Astrocyte (in vitro differentiated cells and primary cell): Measurements from ENCODE around the gene FLNC. TPM values are rescaled to one million over a fixed set of nuclear protein-coding genes. Genes with fewer than 3 reads are reported as not detected.

Experiments
- DNase-seq: peaks from one replicate; pipeline ENCODE4 v3.0.0-alpha.2; 2010; ENCODE audit warnings: low read depth
- FAIRE-seq: peaks from 2 replicates; lab custom pipeline; 2011; peaks lifted over from hg19 to GRCh38; lab: Jason Lieb, UNC
- H2AFZ ChIP-seq: 2 replicates; pipeline ENCODE4 v1.6.0; 2012; ENCODE audit warnings: low read depth, low read length, inconsistent platforms
- H3K27ac ChIP-seq: 2 replicates; pipeline ENCODE4 v1.5.1; 2011; ENCODE audit warnings: low read depth, low read length, inconsistent platforms
- H3K27me3 ChIP-seq: 2 replicates; pipeline ENCODE4 v1.6.0; 2011; ENCODE audit warnings: low read length, inconsistent platforms; ENCODE audit not compliant: insufficient read depth
- H3K36me3 ChIP-seq: 2 replicates; pipeline ENCODE4 v1.5.1; 2011; ENCODE audit warnings: low read length, inconsistent platforms; ENCODE audit not compliant: insufficient read depth
- H3K4me1 ChIP-seq: 2 replicates; pipeline ENCODE4 v1.5.1; 2011; ENCODE audit warnings: low read length, inconsistent platforms; ENCODE audit not compliant: insufficient read depth
- H3K4me2 ChIP-seq: 2 replicates; pipeline ENCODE4 v1.6.0; 2012; ENCODE audit warnings: low read length, inconsistent platforms
- H3K4me3 ChIP-seq: 2 replicates; pipeline ENCODE4 v1.5.1; 2011; ENCODE audit warnings: low read depth, mild to moderate bottlenecking, low read length, inconsistent platforms; ENCODE audit not compliant: insufficient read depth
- H3K79me2 ChIP-seq: 2 replicates; pipeline ENCODE4 v1.6.0; 2012; ENCODE audit warnings: mild to moderate bottlenecking, low read length, inconsistent platforms; ENCODE audit not compliant: insufficient read depth
- H3K9ac ChIP-seq: 2 replicates; pipeline ENCODE4 v1.6.0; 2012; ENCODE audit warnings: mild to moderate bottlenecking, low read length, inconsistent platforms
- H3K9me3 ChIP-seq: 2 replicates; pipeline ENCODE4 v1.5.1; 2012; ENCODE audit warnings: low read depth, mild to moderate bottlenecking, low read length, inconsistent platforms; ENCODE audit not compliant: insufficient read depth
- H4K20me1 ChIP-seq: 2 replicates; pipeline ENCODE4 v1.6.0; 2012; ENCODE audit warnings: low read length, inconsistent platforms; ENCODE audit not compliant: insufficient read depth
- H3K27ac Mint-ChIP-seq: one replicate; pipeline ENCODE4 v1.8.0; 2021; ENCODE audit warnings: mild to moderate bottlenecking, mixed read lengths; ENCODE audit not compliant: unreplicated experiment
- H3K27me3 Mint-ChIP-seq: one replicate; pipeline ENCODE4 v1.8.0; 2021; ENCODE audit warnings: low read depth, mixed read lengths; ENCODE audit not compliant: unreplicated experiment
- H3K36me3 Mint-ChIP-seq: one replicate; pipeline ENCODE4 v1.8.0; 2021; ENCODE audit warnings: low read depth, mixed read lengths; ENCODE audit not compliant: unreplicated experiment
- H3K4me1 Mint-ChIP-seq: one replicate; pipeline ENCODE4 v1.8.0; 2021; ENCODE audit warnings: low read depth, mixed read lengths; ENCODE audit not compliant: unreplicated experiment
- H3K4me3 Mint-ChIP-seq: one replicate; pipeline ENCODE4 v1.8.0; 2021; ENCODE audit warnings: mild to moderate bottlenecking, moderate library complexity, mixed read lengths; ENCODE audit not compliant: unreplicated experiment
- H3K9me3 Mint-ChIP-seq: one replicate; pipeline ENCODE4 v1.8.0; 2021; ENCODE audit warnings: mild to moderate bottlenecking, mixed read lengths; ENCODE audit not compliant: unreplicated experiment
- EZH2 ChIP-seq: IDR thresholded peaks from 2 replicates; pipeline ENCODE4 v1.6.1; 2012; ENCODE audit warnings: mild to moderate bottlenecking, low read length, inconsistent platforms; ENCODE audit not compliant: insufficient read depth
- total RNA-seq: library from RNA; stranded (reverse); gene quantifications from 2 replicates; pipeline ENCODE4 v1.2.1, GENCODE V29; 2021
- TF ChIP-seq, protein P1 (sequence below): IDR thresholded peaks from 2 replicates; pipeline ENCODE4 v1.5.1; 2011; ENCODE audit warnings: low read depth, mild to moderate bottlenecking, inconsistent platforms, low read length, moderate library complexity; ENCODE audit not compliant: insufficient read depth

The FLNC gene
- total RNA-seq, 1 donor from 2014 or later: 364 TPM

GRCh38 chr7:128867842-128868623, 37.8 kb downstream of the FLNC start:
- H3K36me3 Mint-ChIP-seq: peaks cover 17% of the 10 kb centered on the region
- H4K20me1 ChIP-seq: peaks cover 68% of the 10 kb centered on the region
- H3K4me2 ChIP-seq: peak overlapping the region; percentile 84

GRCh38 chr7:128868624-128869137, 38.5 kb downstream of the FLNC start:
- Histone ChIP-seq H2AFZ (no peak overlapping the region), H3K4me1 (peaks cover 11% of the 10 kb centered on the region), H3K36me3 (no peaks in the 10 kb centered on the region), H3K27me3 (peaks cover 3% of the 10 kb centered on the region), H3K9ac (no peak overlapping the region), H3K79me2 (peaks cover 12% of the 10 kb centered on the region), H3K4me3 (no peak overlapping the region), H3K4me2 (peak overlapping the region; percentile 84), H3K9me3 (no peaks in the 10 kb centered on the region), H4K20me1 (peaks cover 62% of the 10 kb centered on the region), H3K27ac (no peak overlapping the region)
- TF ChIP-seq, protein P1, sequence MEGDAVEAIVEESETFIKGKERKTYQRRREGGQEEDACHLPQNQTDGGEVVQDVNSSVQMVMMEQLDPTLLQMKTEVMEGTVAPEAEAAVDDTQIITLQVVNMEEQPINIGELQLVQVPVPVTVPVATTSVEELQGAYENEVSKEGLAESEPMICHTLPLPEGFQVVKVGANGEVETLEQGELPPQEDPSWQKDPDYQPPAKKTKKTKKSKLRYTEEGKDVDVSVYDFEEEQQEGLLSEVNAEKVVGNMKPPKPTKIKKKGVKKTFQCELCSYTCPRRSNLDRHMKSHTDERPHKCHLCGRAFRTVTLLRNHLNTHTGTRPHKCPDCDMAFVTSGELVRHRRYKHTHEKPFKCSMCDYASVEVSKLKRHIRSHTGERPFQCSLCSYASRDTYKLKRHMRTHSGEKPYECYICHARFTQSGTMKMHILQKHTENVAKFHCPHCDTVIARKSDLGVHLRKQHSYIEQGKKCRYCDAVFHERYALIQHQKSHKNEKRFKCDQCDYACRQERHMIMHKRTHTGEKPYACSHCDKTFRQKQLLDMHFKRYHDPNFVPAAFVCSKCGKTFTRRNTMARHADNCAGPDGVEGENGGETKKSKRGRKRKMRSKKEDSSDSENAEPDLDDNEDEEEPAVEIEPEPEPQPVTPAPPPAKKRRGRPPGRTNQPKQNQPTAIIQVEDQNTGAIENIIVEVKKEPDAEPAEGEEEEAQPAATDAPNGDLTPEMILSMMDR: no peak
- no peak for TF ChIP-seq EZH2
- Mint-ChIP-seq H3K27me3 (peaks cover 30% of the 10 kb centered on the region), H3K4me3 (peak overlapping the region; percentile 54), H3K36me3 (peaks cover 17% of the 10 kb centered on the region), H3K4me1 (peaks cover 15% of the 10 kb centered on the region), H3K9me3 (no peaks in the 10 kb centered on the region), H3K27ac (no peak overlapping the region)
- no peak for FAIRE-seq
- DNase-seq: no peak

More at GRCh38 chr7:128867842-128868623, 37.8 kb downstream of the FLNC start:
- no peak overlapping the region for H3K9ac ChIP-seq
- H3K27me3 Mint-ChIP-seq: peaks cover 27% of the 10 kb centered on the region
- DNase-seq (peak; percentile 22), FAIRE-seq (no peak)
- peaks cover 17% of the 10 kb centered on the region for H3K4me1 Mint-ChIP-seq
- H3K4me1 ChIP-seq: peaks cover 11% of the 10 kb centered on the region
- no peak overlapping the region for H3K27ac ChIP-seq
- H3K79me2 ChIP-seq: peaks cover 19% of the 10 kb centered on the region
- H2AFZ ChIP-seq: no peak overlapping the region
- no peaks in the 10 kb centered on the region for H3K9me3 ChIP-seq
- H3K4me3 ChIP-seq: no peak overlapping the region
- no peaks in the 10 kb centered on the region for H3K9me3 Mint-ChIP-seq
- H3K27ac Mint-ChIP-seq: no peak overlapping the region
- H3K4me3 Mint-ChIP-seq: peak overlapping the region; percentile 54
- TF ChIP-seq, protein P1: no peak
- no peak for TF ChIP-seq EZH2
- H3K36me3 ChIP-seq: no peaks in the 10 kb centered on the region
- peaks cover 3% of the 10 kb centered on the region for H3K27me3 ChIP-seq
